K562 (cell line): Measurements from ENCODE around the gene MYOM1. TPM values are rescaled to one million over a fixed set of nuclear protein-coding genes. Genes with fewer than 3 reads are reported as not detected.

ENCODE experiments used
- CBFA2T2 ChIP-seq: fragments of 450-650 bp; conservative IDR thresholded peaks from 2 replicates; pipeline ENCODE4 v1.6.1; 2017; ENCODE audit warnings: mild to moderate bottlenecking
- CBFB ChIP-seq: sonication (generic); formaldehyde crosslinking; IDR thresholded peaks from 2 replicates; pipeline ENCODE4 v1.4.0; 2020; ENCODE audit warnings: mild to moderate bottlenecking, missing genetic modification reagents
- EP300 ChIP-seq: IDR thresholded peaks from 2 replicates; pipeline ENCODE4 v1.6.1; 2012; ENCODE audit warnings: low read length, improper control_type of control experiment
- ESRRB ChIP-seq: fragments of 250-450 bp; sonication (Bioruptor Pico); IDR thresholded peaks from 2 replicates; pipeline ENCODE4 v1.5.0; 2020; ENCODE audit warnings: mild to moderate bottlenecking, moderate library complexity, borderline replicate concordance
- MED1 ChIP-seq: sonication (generic); formaldehyde crosslinking; IDR thresholded peaks from 2 replicates; pipeline ENCODE4 v1.8.1; 2023; ENCODE audit warnings: missing genetic modification reagents, borderline replicate concordance
- MEF2D ChIP-seq: conservative IDR thresholded peaks from 2 replicates; pipeline ENCODE4 v1.6.1; 2016; ENCODE audit warnings: low read depth, missing genetic modification characterization, missing compliant biosample characterization
- NCOR1 ChIP-seq: fragments of 450-650 bp; IDR thresholded peaks from 2 replicates; pipeline ENCODE4 v1.6.1; 2016; ENCODE audit warnings: mild to moderate bottlenecking, moderate library complexity
- SPI1 ChIP-seq: IDR thresholded peaks from 2 replicates; pipeline ENCODE4 v1.6.1; 2011; ENCODE audit warnings: low read depth, low read length, control low read depth, borderline replicate concordance
- TCF7L2 ChIP-seq: fragments of 150-350 bp; IDR thresholded peaks from 2 replicates; pipeline ENCODE4 v1.6.1; 2016; ENCODE audit warnings: low read depth, mild to moderate bottlenecking, low read length, moderate library complexity
- ZBTB2 ChIP-seq: fragments of 450-650 bp; IDR thresholded peaks from 2 replicates; pipeline ENCODE4 v1.6.1; 2016; ENCODE audit warnings: antibody characterized with exemption
- ZNF140 ChIP-seq: fragments of 250-450 bp; sonication (Bioruptor Pico); IDR thresholded peaks from 2 replicates; pipeline ENCODE4 v1.8.0; 2021; ENCODE audit warnings: moderate library complexity, mild to moderate bottlenecking, inconsistent platforms
- ZNF212 ChIP-seq: fragments of 450-650 bp; formaldehyde crosslinking; IDR thresholded peaks from 2 replicates; pipeline ENCODE4 v1.4.0; 2020; ENCODE audit warnings: mild to moderate bottlenecking
- ZNF584 ChIP-seq: fragments of 200-800 bp; sonication (Bioruptor generic); IDR thresholded peaks from 2 replicates; pipeline ENCODE4 v1.6.1; 2016; ENCODE audit warnings: low read depth, mild to moderate bottlenecking, missing genetic modification characterization, missing compliant biosample characterization
- ZNF696 ChIP-seq: fragments of 250-450 bp; sonication (Bioruptor Pico); conservative IDR thresholded peaks from 2 replicates; pipeline ENCODE4 v1.4.0; 2020; ENCODE audit warnings: mild to moderate bottlenecking, moderate library complexity
- ZNF717 ChIP-seq: fragments of 250-450 bp; sonication (Bioruptor Pico); IDR thresholded peaks from 2 replicates; pipeline ENCODE4 v1.5.0; 2021
- polyA plus RNA-seq, 8 experiments: library from polyadenylated mRNA; depleted of rRNA in 4 of 8; stranded (reverse) in 5 of 8; unstranded in 3 of 8; fragments of >200 nt; fragmentation: Nextera tagmentation in 2 of 8; fragmentation: Illumina TruSeq in 1 of 8; extraction: Ambion mirVana in 2 of 8; extraction: Trizol in 1 of 8; gene quantifications; 2 replicates each; pipeline versions ENCODE4 v1.2.1 to v1.2.3, GENCODE V29; 2011 to 2014; ENCODE audit warnings: inconsistent platforms in 1 of 8, missing spikeins in 1 of 8
- total RNA-seq, 7 experiments: library from RNA; depleted of rRNA in 6 of 7; stranded (reverse); fragments of >200 nt in 6 of 7; fragmentation: Illumina TruSeq in 2 of 7; extraction: Trizol in 2 of 7; gene quantifications; 2 replicates each; pipeline versions ENCODE4 v1.2.1 to v1.2.3, GENCODE V29; 2011 to 2021; ENCODE audit warnings: low replicate concordance in 1 of 7
- TF ChIP-seq, protein P1 (sequence below), 2 experiments: fragments of 450-650 bp; formaldehyde crosslinking in 1 of 2; IDR thresholded peaks; 2 replicates each; pipeline versions ENCODE4 v1.4.0 to v1.6.1; 2014 to 2020; ENCODE audit warnings: mild to moderate bottlenecking in 2 of 2, borderline replicate concordance in 1 of 2, low read depth in 1 of 2
- TF ChIP-seq, protein P2 (sequence below): sonication (generic); formaldehyde crosslinking; IDR thresholded peaks from 2 replicates; pipeline ENCODE4 v1.9.0; 2022; ENCODE audit warnings: mild to moderate bottlenecking, missing genetic modification reagents

MYOM1 gene
- total and polyA plus RNA-seq, 9 of the 15 experiments (the other 6 are each of a cell fraction or from before 2014, with no cell fraction given): 0.01 to 0.62 (median 0.25) TPM

DNA sequence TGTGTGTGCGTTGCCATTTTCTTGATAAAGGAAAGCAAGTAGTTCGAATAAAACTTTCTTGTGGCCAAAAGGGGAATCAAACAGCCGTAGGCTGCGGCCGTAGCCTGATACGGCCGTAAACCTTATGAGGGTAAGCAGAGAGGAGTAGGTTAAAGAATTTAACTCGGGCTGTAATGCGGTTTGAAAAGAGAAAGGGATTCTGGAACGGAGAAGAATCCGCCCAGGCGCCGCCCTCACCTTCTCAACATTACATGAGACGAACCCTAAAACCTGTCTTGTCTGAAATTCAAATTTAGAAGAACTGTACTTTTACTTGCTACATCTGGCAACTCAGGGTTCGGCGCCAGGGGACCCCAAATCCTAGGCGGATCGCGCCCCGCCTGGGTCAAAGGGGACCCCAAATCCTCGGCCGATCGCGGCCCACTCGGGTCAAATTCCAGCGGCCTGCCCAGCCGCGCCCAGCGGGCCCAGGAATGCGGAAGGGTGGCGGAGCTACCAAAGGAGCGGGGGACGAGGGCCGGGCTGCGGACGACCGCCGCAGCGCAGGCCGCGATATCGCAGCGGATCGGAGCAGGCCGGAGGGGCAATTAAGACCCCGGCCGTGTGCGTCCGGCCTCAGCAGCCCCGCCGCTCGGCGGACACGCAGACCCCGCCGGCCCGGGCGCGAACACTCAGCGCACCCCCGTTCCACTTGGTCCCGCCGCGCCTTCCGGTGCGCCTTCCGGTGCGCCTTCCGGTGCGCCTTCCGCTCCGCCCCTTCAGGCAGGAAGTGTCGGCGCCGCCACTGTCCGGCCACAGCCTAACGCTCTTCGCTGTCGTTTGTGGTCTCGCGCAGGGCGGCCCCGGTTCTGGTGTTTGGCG is 41.8 kb upstream of the MYOM1 start, which contains the start of gene MYL12B (continued):
- TF ChIP-seq, protein P1, sequence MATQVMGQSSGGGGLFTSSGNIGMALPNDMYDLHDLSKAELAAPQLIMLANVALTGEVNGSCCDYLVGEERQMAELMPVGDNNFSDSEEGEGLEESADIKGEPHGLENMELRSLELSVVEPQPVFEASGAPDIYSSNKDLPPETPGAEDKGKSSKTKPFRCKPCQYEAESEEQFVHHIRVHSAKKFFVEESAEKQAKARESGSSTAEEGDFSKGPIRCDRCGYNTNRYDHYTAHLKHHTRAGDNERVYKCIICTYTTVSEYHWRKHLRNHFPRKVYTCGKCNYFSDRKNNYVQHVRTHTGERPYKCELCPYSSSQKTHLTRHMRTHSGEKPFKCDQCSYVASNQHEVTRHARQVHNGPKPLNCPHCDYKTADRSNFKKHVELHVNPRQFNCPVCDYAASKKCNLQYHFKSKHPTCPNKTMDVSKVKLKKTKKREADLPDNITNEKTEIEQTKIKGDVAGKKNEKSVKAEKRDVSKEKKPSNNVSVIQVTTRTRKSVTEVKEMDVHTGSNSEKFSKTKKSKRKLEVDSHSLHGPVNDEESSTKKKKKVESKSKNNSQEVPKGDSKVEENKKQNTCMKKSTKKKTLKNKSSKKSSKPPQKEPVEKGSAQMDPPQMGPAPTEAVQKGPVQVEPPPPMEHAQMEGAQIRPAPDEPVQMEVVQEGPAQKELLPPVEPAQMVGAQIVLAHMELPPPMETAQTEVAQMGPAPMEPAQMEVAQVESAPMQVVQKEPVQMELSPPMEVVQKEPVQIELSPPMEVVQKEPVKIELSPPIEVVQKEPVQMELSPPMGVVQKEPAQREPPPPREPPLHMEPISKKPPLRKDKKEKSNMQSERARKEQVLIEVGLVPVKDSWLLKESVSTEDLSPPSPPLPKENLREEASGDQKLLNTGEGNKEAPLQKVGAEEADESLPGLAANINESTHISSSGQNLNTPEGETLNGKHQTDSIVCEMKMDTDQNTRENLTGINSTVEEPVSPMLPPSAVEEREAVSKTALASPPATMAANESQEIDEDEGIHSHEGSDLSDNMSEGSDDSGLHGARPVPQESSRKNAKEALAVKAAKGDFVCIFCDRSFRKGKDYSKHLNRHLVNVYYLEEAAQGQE (IDR thresholded peaks at IDR 0.05; ENCODE audit: borderline replicate concordance): no peak
- TF ChIP-seq, protein P1 (CRISPR knock-in tag; IDR thresholded peaks at IDR 0.05; ENCODE audit: low read depth): peak; percentile 76; the same call in 1 of the 2 replicates
- TF ChIP-seq TCF7L2 (peak; percentile 90), ZNF584 (CRISPR knock-in tag) (0 out of 2 replicates have a peak, but pooled peaks have one; percentile 65), SPI1 (peak; percentile 71), MED1 (CRISPR knock-in tag) (no peak), ZNF717 (CRISPR knock-in tag) (no peak), ESRRB (CRISPR knock-in tag) (no peak), MEF2D (tag) (no peak), CBFB (CRISPR knock-in tag) (peak; percentile 75; the same call in 1 of the 2 replicates), ZNF140 (no peak), NCOR1 (peak; percentile 56), CBFA2T2 (no peak), EP300 (no peak), ZNF212 (CRISPR knock-in tag) (no peak), ZNF696 (CRISPR knock-in tag) (no peak), ZBTB2 (peak; percentile 48; the same call in 1 of the 2 replicates)
- TF ChIP-seq, protein P2, sequence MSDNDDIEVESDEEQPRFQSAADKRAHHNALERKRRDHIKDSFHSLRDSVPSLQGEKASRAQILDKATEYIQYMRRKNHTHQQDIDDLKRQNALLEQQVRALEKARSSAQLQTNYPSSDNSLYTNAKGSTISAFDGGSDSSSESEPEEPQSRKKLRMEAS (CRISPR knock-in tag): no peak; the same call in none of the 2 replicates
